HG03045 (cell line): ENCODE data around the gene TNS3.

Experiments used
- ATAC-seq: cut with Tn5 transposase; IDR thresholded peaks from one replicate; pipeline ENCODE4 v1.9.1; 2021; ENCODE audit warnings: mild to moderate bottlenecking, moderate library complexity; ENCODE audit not compliant: unreplicated experiment

Gene TNS3

GRCh38 chr7:47529405-47529804 is 52.5 kb downstream of the TNS3 start:
- ATAC-seq, result no peak

GRCh38 chr7:47528471-47528870 is 53.4 kb downstream of the TNS3 start:
- no peak for ATAC-seq

- ATAC-seq, result no peak
Observed at GRCh38 chr7:47526466-47526865, 55.4 kb downstream of the TNS3 start.

- no peak for ATAC-seq
Observed at GRCh38 chr7:47525066-47525623, 56.8 kb downstream of the TNS3 start.

GRCh38 chr7:47523401-47523800 is 58.5 kb downstream of the TNS3 start:
- ATAC-seq, result no peak

- no peak for ATAC-seq
Observed at GRCh38 chr7:47521816-47522561, 59.9 kb downstream of the TNS3 start.

- ATAC-seq, result no peak
Observed at GRCh38 chr7:47521011-47521795, 60.7 kb downstream of the TNS3 start.

- no peak for ATAC-seq
Observed at GRCh38 chr7:47520406-47520805, 61.5 kb downstream of the TNS3 start.

- no peak for ATAC-seq
Observed at GRCh38 chr7:47518827-47519226, 63.1 kb downstream of the TNS3 start.

GRCh38 chr7:47517821-47518480 is 64.0 kb downstream of the TNS3 start:
- no peak for ATAC-seq

GRCh38 chr7:47516985-47517600 is 64.8 kb downstream of the TNS3 start:
- ATAC-seq, result no peak

- ATAC-seq, result no peak
Observed at GRCh38 chr7:47516386-47516785, 65.5 kb downstream of the TNS3 start.

GRCh38 chr7:47515305-47515834 is 66.5 kb downstream of the TNS3 start:
- ATAC-seq, result no peak

GRCh38 chr7:47514818-47515217 is 67.1 kb downstream of the TNS3 start:
- ATAC-seq, result no peak

- no peak for ATAC-seq
Observed at GRCh38 chr7:47514367-47514766, 67.5 kb downstream of the TNS3 start.

GRCh38 chr7:47513741-47514241 is 68.1 kb downstream of the TNS3 start:
- no peak for ATAC-seq

- ATAC-seq, result no peak
Observed at GRCh38 chr7:47512481-47513176, 69.3 kb downstream of the TNS3 start.

- no peak for ATAC-seq
Observed at GRCh38 chr7:47511699-47512370, 70.1 kb downstream of the TNS3 start.

GRCh38 chr7:47510786-47511185 is 71.1 kb downstream of the TNS3 start:
- no peak for ATAC-seq
